GM12874 (cell line): ENCODE measurements around the gene PTBP1.

Source experiments
- CTCF ChIP-seq: IDR thresholded peaks from 2 replicates; pipeline ENCODE4 v1.5.1; 2011; ENCODE audit warnings: low read depth, mild to moderate bottlenecking, control low read depth, low read length, moderate library complexity; ENCODE audit not compliant: insufficient read depth

The PTBP1 gene

DNA sequence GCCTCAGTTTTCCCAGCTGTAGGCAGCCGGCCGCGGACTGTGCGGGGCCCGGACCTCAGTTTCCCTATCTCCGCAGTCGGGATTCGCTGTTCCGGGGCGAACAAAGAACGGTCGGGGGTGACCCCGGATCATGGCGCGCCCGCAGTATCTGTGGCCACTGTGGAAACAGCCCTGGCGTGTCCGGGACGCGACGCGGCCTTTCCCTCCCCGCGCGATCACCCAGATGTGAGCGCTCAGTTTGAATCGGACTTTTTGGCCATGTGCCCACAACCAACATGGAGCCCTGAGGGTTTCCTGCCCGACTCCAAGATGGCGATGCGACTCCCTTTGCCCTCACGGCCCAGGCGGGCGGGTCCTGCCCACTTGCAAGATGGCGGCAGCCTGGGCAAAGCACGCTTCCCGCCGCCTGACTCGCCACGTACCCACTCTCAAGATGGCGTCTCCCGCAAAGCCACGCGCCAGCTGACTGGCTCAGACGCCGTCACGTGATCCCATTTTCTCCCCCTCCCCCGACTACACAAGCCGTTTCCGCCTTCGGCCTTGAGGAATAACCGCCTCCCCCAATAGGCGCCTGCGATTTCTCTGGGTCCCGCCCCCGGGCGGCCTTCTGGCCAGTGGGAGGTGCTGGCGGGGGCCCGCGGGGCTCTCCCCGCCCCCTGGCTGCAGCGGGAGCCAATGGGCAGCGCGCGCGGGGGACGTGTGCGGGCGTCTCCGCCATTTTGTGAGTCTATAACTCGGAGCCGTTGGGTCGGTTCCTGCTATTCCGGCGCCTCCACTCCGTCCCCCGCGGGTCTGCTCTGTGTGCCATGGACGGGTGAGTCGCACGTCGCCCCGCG is at the start of gene PTBP1:
TSS of gene PTBP1 (plus strand) at position 761 of the 836 bp plus-strand sequence. CDS start at position 807, 46 bp downstream.
- TF ChIP-seq CTCF = no peak

DNA sequence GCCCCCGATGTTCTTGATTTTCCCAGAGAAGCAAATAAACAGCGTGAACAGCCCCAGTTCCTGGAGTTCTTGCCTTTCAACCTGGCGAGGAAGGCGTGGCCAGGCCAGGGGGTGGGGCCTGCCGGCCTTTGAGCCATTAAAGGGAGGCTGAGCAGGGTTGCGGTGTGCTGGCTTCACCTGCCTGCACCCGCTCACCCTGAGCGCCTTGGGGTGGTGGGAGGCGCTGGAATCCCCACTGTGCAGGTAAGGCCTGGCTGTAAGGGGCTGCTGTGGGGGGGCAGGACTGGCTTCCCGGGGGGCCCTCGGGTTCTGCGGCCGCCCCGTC is 49.0 kb upstream of the PTBP1 start:
- no peak for TF ChIP-seq CTCF

DNA sequence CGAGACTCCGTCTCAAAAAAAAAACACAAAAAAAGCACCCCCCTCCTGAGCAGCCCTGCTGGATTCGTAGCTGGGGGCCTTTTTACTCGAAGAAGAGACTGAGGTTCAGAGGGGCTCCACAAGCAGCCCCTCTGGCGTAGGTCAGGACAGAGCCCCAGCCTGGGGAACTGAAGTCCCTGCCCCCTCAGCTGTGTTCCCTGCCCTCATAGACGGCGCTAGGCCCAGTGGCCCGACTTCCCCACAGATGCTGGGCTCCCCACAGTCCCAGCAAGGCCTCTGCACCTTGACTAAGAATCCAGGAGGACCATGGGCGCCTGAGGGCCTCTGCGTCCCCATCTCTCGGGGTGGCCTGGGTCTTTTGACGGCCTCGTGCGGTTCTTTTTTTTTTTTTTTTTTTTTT is 47.4 kb upstream of the PTBP1 start:
- TF ChIP-seq CTCF = no peak

GRCh38 chr19:750640-751423 is 46.4 kb upstream of the PTBP1 start, which contains the start of gene MISP:
MISP (plus strand) TSS chr19:751112; CDS start chr19:756947, 5,835 bp downstream.
- TF ChIP-seq CTCF = no peak

- TF ChIP-seq CTCF = no peak
Measured at GRCh38 chr19:751501-752341, 45.5 kb upstream of the PTBP1 start.

DNA sequence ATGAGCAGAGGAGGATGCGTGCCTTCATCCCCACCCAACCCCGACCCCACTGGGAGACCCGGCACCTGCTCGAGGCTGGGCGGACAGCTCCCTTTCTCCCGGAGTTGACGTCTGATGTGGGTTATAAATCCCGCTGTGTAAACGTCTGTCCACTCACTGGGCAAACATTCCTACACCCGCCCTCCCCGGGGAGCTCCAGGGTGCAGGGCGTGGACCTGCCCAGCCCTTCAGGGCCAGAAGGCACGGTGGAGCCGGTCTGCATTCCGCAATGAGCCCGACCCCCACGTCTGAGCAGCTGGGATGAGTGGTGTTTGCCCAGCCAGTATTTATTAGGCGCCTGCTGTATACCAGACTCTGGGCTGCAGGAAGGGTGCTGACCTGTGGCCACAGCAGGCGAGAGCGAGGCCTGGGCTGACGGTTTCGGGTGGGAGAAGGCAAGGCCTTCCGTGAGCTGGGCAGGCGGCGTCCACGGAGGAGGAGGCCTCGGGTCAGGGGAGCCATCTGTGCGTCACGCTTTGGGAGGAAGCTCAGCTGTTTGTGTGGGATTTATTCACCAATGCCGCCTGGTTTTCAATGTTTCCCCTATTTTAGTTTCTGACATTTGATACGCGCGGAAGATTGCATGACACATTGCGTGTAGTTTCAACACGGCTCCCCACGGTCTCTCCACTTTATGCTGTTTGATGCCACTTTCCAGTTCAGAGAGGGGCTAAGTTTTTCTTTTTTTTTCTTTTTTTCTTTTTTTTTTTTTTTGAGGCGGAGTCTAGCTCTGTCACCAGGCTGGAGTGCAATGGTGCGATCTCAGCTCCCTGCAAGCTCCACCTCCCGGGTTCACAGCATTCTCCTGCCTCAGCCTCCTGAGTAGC is 44.4 kb upstream of the PTBP1 start:
- TF ChIP-seq CTCF = no peak
